ENCODE data around the gene POLR3GL. TPM values are rescaled to one million over a fixed set of nuclear protein-coding genes. Genes with fewer than 3 reads are reported as not detected.

POLR3GL gene
- total RNA-seq, 2 donors from 2014 or later = 7.8 to 8.6 TPM

GRCh38 chr1:145951526-145951925, 13.0 kb upstream of the POLR3GL start:
- 61 to 74% methylated on average over 1 of the region's 1 CpG for WGBS, 2 donors
- DNase-seq = no peak
- intact Hi-C loops (cut with DNase I) = no loop called here
- peaks cover 24% of the 10 kb centered on the region for H3K4me1 ChIP-seq
- TF ChIP-seq CTCF (IDR thresholded peaks at IDR 0.05) (no peak), POLR2A (IDR thresholded peaks at IDR 0.05) (no peak)
- no peaks in the 10 kb centered on the region for H3K36me3 ChIP-seq (replicated peaks in 1 of 2; ENCODE audit: insufficient read depth in 1 of 2, low read depth in 2 of 2)
- no peak overlapping the region for H3K4me3 ChIP-seq
- H3K27me3 ChIP-seq = no peaks in the 10 kb centered on the region
- H3K9me3 ChIP-seq = no peaks in the 10 kb centered on the region
- no peak for ATAC-seq
- H3K27ac ChIP-seq = no peak overlapping the region

GRCh38 chr1:145952903-145953302, 11.6 kb upstream of the POLR3GL start:
- H3K27ac ChIP-seq = no peak overlapping the region
- TF ChIP-seq CTCF (IDR thresholded peaks at IDR 0.05) (no peak), POLR2A (IDR thresholded peaks at IDR 0.05) (no peak)
- intact Hi-C loops (cut with DNase I) = no loop called here
- no peak overlapping the region for H3K4me3 ChIP-seq
- ATAC-seq (no peak), DNase-seq (no peak)
- H3K9me3 ChIP-seq = no peaks in the 10 kb centered on the region
- no peaks in the 10 kb centered on the region for H3K27me3 ChIP-seq
- 94 to 100% methylated on average over 3 of the region's 3 CpGs for WGBS, 2 donors
- H3K36me3 ChIP-seq (replicated peaks in 1 of 2; ENCODE audit: insufficient read depth in 1 of 2, low read depth in 2 of 2) = no peaks in the 10 kb centered on the region
- H3K4me1 ChIP-seq = peaks cover 33% of the 10 kb centered on the region

GRCh38 chr1:145953861-145954260, 10.6 kb upstream of the POLR3GL start:
- no peak for ATAC-seq
- Histone ChIP-seq H3K9me3 (no peaks in the 10 kb centered on the region), H3K36me3 (replicated peaks in 1 of 2; ENCODE audit: insufficient read depth in 1 of 2, low read depth in 2 of 2) (no peaks in the 10 kb centered on the region), H3K27ac (no peak overlapping the region), H3K27me3 (no peaks in the 10 kb centered on the region), H3K4me1 (peaks cover 33% of the 10 kb centered on the region), H3K4me3 (no peak overlapping the region)
- no peak for DNase-seq
- no peak for TF ChIP-seq CTCF (IDR thresholded peaks at IDR 0.05)
- no peak for TF ChIP-seq POLR2A (IDR thresholded peaks at IDR 0.05)
- intact Hi-C loops (cut with DNase I) = no loop called here
- WGBS, 2 donors = 91 to 93% methylated on average over 6 of the region's 6 CpGs

- WGBS, 2 donors = 55 to 61% methylated on average over 2 of the region's 2 CpGs
- ATAC-seq = no peak
- no peak overlapping the region for H3K4me3 ChIP-seq
- TF ChIP-seq POLR2A (IDR thresholded peaks at IDR 0.05) = no peak
- TF ChIP-seq CTCF (IDR thresholded peaks at IDR 0.05) = no peak
- H3K27me3 ChIP-seq = no peaks in the 10 kb centered on the region
- peaks cover 37% of the 10 kb centered on the region for H3K4me1 ChIP-seq
- intact Hi-C loops (cut with DNase I) = no loop called here
- no peaks in the 10 kb centered on the region for H3K36me3 ChIP-seq (replicated peaks in 1 of 2; ENCODE audit: insufficient read depth in 1 of 2, low read depth in 2 of 2)
- H3K27ac ChIP-seq = no peak overlapping the region
- no peak for DNase-seq
- H3K9me3 ChIP-seq = no peaks in the 10 kb centered on the region
Measured at GRCh38 chr1:145955436-145955835, 9.1 kb upstream of the POLR3GL start.

- ATAC-seq = no peak
- no peak overlapping the region for H3K4me3 ChIP-seq
- no peaks in the 10 kb centered on the region for H3K9me3 ChIP-seq
- TF ChIP-seq POLR2A (IDR thresholded peaks at IDR 0.05) (no peak), CTCF (IDR thresholded peaks at IDR 0.05) (no peak)
- no peaks in the 10 kb centered on the region for H3K36me3 ChIP-seq (replicated peaks in 1 of 2; ENCODE audit: insufficient read depth in 1 of 2, low read depth in 2 of 2)
- intact Hi-C loops (cut with DNase I) = no loop called here
- no peaks in the 10 kb centered on the region for H3K27me3 ChIP-seq
- peak overlapping the region in 2 of 4 donors; percentile 85 to 94 for H3K27ac ChIP-seq
- no peak for DNase-seq
- H3K4me1 ChIP-seq = peaks cover 45% of the 10 kb centered on the region
Measured at GRCh38 chr1:145956361-145956760, 8.1 kb upstream of the POLR3GL start.

All from body of pancreas (tissue), 4 donors.